GM12872 (cell line): ENCODE measurements around the gene ZBTB7C.

Experiments
- CTCF ChIP-seq: IDR thresholded peaks from 3 replicates; pipeline ENCODE4 v1.5.1; 2011; ENCODE audit warnings: low read depth, mild to moderate bottlenecking, low read length, moderate library complexity; ENCODE audit not compliant: insufficient read depth

ZBTB7C gene

GRCh38 chr18:48310999-48311398, 98.2 kb downstream of the ZBTB7C start:
- TF ChIP-seq CTCF, result no peak

GRCh38 chr18:48310353-48310752, 98.8 kb downstream of the ZBTB7C start:
- no peak for TF ChIP-seq CTCF

GRCh38 chr18:48308755-48309575, 100.2 kb downstream of the ZBTB7C start:
- TF ChIP-seq CTCF, result no peak

GRCh38 chr18:48308027-48308635, 101.1 kb downstream of the ZBTB7C start:
- no peak for TF ChIP-seq CTCF

GRCh38 chr18:48306838-48307237, 102.3 kb downstream of the ZBTB7C start:
- TF ChIP-seq CTCF, result no peak

- TF ChIP-seq CTCF, result no peak
Measured at GRCh38 chr18:48304906-48305693, 104.1 kb downstream of the ZBTB7C start.

- no peak for TF ChIP-seq CTCF
Measured at GRCh38 chr18:48303883-48304282, 105.3 kb downstream of the ZBTB7C start.
